SIG-M5 (cell line): ENCODE data around the gene PDE4B.

Source experiments
- DNase-seq: peaks from one replicate; lab custom pipeline; 2025; lab: John Stamatoyannopoulos, UW

Gene PDE4B

DNA sequence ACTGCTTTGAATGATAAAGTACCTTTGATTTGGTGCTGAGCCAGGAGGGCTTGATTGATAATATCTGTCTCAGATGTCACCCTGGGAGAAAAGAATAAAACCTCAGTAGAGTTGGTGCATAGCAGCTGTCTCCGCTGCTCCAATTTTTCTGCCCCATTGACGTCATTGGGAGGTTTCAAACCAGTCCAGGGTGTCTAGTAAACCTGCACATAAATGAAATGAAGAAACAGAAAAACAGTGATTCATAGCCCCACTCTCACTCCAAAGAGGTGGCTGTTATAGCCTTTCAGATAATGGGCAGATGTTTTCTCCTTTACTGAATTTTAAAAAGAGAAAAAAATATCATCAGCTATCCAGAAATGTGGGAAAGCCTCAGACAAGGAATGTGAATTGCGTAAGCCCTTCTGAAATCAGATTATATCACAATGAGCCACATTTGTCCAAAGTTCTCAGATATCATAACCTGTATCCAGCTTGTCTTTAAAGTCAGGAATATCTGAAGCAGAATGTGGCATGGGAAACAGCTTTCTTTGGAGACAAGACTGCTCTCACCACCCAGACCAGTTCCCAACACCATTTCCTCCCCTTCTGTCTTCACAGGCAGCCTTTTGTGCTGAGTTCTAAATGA, 390.0 kb downstream of the PDE4B start:
- DNase-seq, result no peak

DNA sequence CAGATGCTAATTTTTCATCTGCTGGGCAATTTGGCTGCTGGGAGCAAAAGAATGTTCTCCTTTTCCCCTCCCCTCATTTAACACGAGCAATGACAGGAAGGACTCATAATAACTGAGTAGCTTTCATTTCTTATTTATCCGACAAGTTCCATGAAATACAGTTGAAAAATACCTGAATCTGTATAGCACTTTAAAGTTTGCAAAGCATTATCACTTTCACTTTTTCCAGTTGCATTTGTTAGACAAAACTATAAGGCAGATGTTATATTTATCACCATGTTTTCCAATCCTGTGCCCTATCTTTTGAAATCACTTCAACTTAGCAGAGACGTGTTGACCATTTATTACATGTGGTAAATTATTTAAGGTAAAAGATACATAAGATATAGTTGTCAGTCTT, 390.7 kb downstream of the PDE4B start:
- no peak for DNase-seq

DNA sequence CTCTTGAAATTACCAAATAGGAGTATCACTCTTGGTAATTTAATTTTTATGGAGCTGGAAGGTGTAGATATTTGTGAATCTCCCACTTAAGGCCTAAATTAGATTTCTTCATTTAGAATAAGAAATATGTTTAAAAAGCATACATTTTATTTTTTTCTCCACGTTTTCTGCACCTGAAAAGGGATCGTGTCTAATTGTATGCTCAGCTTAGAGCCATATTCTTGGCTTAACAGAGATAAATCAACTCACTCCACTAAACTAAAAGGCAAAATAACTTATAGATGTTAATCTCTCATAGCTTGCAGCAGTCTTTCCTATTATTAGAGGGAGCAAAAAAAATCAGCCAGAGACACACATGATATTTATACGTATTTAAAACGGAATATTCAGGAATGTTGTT, 404.4 kb downstream of the PDE4B start:
- DNase-seq, result no peak

DNA sequence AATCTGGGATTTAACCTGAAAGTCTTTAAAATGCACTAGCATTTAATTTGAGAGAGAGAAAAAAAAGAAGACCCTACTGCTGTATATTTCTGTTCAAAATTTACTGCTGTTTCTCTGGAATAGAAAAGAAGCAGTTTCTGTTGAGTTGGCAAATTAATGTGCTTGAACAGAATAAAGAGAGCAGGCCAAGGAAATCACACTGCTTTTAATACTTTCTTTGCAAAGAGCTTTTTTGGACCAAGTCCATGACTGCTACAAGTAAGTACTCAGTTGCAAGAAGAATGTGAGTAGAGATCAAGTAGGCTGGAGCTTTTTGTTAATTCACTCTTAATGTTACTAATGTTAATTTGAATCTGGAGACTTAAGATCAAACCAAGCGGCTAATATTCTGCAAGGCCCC, 405.1 kb downstream of the PDE4B start:
- no peak for DNase-seq

DNA sequence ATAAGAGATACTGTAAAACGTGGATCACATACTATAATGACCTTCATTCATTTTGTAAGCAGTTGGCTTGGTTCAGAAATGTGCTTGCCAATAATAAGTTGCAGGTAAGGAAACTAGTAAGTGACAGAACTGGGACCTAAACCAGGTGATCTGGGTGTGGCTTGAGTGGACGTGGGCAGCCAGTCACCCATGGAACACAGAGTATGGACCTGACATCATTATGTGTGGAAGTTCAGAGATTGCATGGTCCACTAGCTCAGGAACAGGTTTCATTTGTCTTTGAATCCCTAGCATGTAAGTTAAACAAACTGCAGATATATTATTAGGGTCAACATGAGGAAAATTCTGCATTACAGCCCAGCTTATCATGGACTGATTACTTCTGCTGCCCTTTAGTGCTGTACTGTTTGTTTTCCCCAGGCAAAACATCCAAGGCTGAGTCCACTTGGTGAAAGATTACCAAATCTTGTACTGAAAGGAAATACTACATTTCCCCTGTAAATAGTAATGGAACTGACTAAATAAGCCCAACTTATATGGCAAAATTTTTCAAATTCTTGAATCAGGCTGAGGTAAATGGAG, 414.0 kb downstream of the PDE4B start:
- no peak for DNase-seq

DNA sequence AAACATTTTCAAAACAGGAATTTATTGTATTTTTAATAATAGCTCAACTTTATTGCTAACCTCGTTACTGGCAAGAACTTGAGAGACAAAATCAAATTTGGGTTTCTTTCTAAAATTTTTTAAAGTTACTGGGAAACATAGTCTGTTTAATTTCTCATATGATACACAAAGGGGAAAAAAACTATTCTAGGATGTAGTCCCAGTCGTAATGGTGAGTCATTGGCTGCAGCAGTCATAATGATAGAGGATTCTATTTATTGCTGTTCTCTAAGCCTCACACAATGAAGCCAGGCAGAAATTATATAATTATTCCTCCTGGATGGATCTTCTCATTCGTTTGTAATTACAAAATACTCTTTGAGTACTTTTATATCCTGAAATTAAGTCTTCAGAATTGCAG, 414.8 kb downstream of the PDE4B start:
- DNase-seq, result no peak

DNA sequence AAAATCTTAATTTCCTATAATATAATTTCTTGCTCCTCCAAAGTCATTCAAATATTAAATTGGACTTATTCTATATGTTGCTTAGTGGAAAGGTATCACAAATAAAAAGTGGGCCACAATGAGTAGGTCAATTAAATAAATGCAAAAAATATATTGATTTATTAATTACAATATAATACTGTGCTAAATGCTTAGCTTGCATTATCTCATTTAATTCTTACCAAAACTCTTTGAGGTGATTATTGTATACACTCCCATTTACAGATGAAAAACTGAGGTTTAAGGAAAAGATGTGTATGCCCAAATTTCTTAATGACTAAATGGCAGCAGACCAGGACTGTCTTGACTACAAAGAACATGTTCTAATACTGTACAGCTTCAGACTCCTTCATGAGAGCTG, 415.9 kb downstream of the PDE4B start:
- DNase-seq, result no peak

DNA sequence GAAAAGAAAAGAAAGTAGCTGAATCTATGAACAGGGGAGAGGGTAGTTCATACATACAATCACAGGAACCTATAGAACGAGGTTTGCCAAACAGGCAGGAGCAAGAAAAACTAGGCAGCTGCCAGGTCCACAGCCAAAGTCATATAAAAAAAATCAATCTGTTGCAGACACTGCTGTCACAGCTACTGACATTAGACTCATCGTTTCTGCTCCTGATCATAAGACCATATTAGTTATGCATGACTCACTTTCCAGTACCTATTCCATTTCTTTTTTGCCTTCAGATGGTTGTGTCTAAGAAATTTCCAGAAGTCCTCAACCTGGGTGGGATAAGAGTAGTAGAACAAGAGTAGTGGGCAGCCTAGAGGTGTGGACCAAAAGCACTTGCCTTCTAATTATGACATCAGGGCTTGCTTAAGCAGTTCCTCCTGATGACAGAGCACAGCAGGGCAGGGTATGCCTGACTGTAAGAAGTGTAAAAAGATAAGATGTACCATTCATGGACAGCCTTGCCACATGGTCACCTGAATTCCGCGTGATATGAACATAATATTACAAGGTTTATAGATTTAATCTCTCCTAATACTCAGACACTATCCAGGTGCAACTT, 418.0 kb downstream of the PDE4B start:
- DNase-seq, result no peak

DNA sequence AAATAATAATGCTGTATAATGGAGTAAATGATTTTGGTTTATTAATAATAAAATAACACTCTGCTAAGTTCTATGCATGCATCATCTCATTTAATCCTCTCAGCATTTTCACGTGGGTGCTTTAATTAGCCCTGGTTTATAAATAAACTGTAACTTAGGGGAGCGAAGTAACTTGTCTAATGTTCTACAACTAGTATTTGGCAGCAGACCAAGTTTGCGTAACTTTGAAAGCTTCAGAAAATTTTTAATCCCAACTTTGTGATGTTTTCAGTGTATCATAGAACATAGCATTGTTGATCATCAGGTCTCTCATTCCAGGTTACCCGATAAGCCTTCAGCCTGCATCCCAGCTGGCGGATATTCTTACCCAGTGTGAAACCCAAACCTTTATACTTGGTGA, 418.8 kb downstream of the PDE4B start:
- no peak for DNase-seq

DNA sequence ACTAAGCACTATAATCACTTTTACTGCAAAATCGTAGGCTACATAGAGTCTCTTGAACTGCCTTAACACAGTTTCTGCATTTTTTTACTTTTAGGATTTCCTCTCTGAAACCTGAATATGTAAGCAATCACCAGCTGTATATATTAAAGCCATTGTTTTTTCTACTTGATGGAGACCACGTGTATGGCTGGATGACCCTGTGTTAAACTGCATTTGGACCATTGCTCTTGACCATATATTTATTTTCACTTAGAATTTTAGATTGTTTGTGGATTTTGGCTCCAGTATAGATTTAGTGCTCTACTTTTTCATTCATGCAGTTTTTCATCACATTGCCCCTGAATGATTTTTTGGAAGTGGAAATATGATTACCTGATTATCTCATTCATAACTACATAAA, 420.8 kb downstream of the PDE4B start:
- no peak for DNase-seq

DNA sequence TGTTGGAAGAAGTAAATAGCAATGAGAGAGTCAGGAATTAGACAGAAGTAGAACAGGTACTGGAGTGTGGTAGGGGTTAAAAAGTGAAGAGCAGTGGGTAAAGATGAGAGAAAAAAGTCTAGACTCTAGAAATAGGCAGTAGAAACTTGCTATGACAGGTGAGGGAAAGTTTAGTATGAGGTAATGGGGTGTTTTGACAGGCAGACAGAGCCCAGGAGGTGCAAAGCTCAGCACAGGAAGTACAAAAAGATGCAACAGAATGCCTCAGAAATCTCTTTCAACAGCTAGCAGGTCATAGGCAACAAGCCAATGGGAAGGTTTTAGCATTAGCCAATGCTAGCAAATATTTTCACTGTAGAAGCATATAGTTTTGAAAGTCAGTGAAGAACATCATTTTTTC, 422.2 kb downstream of the PDE4B start:
- no peak for DNase-seq

DNA sequence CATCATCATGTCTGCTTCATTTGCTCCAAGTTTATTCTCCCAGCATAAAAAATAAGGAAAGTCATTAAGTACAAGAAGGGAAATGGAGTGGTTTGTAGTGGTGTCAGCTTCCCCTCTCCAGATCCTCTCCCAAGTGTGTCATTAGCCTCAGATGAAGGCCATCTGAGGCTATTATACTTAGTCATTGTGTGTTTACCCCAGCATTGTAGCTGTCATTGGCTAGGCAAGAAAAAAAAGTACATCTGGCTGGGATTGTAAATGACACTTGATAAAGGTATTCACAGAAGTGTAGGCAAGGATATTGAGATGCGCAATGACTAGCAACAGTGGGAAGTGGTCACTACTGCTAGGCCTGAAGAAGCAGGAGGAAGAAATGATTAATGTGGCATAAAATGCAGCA, 424.3 kb downstream of the PDE4B start:
- no peak for DNase-seq

DNA sequence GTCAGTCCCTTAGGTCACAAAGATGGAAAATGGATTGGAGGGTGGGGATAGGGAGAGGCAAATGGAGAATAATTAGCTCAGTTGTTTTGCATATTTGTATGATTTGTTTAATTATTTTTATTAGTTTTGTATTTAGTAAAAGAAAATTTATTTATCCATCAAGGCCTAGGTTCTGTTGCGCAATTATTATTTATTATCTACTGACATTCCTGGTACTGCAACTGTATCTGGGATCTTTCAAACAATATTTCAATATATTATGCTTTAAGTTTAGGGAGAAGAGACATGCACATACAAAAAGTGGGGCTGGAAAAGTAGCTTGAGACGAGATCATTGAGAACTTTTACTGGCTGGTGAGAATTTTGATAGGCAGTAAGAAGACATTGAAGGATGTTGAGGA, 424.9 kb downstream of the PDE4B start:
- no peak for DNase-seq

DNA sequence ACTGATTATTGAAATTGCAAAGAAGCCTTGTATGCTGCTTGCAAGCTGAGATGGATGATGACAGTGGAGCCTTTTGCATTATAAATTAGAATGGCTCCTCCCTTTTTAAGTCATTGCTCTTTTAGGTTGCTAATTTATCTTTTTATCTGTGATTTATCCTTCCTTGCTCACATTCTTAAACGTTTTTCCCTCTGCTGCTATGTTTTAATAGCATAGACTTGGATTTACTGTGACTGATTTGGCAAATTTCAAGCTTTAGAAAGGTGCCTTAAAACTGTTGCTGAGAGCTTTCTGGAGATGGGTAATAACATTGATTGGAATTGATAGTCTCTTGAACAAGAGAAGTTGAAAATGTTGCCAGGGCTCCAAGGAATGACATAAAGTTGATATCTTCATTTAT, 427.8 kb downstream of the PDE4B start:
- DNase-seq, result no peak

DNA sequence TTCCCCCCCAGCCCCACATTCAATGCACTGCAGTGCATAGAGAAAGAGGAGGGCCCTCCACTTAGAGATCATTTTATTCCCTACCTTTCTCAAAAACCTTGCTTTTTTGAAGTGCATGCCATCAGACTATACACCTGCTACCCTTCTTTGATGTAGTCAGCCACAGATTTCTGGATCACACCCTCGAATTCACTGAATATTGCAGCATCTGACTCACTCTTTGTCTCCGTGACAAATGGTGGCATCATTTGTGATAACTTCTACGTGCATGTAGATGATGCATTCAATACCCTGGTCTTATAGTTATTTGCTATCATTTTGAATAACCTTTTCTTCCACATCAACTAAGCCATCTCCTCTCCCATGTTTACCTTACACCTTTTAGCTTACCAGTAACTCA, 431.0 kb downstream of the PDE4B start:
- DNase-seq, result no peak

DNA sequence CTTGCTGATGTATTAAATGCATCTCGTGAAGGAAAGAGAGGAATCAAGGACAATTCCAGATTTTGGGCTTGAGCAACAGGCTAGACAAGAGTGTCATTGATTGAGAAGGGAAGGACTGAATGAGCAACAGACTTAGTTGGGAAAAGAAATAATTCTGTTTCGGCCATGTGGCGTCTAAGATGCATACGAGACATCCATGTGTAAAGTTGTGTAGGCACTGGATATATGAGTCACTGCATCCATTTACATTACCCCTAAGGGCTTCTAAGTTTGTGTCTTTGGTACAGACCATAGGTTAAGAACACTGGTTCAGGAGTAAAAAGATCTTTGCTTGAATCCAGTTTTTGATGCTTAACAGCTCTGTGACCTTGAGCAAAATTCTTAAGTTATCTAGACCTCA, 434.3 kb downstream of the PDE4B start:
- DNase-seq, result no peak

DNA sequence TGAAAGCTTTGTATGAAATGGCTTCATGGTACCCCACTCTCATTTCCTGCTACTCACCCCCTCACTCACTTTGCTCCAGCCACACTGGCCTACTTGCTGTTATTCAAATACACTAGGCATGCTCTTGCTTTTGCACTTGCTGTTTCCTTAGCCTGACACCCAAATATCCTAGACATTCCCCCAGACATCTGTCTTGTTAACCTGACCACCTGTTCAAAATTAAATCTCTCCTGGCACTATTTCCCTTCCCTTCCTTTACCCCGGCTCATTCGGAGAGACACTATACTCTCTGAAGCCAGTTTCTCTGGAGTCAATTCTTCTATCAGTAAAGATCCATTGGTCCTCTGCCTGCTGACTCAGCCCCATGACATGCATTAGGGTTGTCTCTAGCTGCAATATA, 435.3 kb downstream of the PDE4B start:
- DNase-seq, result no peak

DNA sequence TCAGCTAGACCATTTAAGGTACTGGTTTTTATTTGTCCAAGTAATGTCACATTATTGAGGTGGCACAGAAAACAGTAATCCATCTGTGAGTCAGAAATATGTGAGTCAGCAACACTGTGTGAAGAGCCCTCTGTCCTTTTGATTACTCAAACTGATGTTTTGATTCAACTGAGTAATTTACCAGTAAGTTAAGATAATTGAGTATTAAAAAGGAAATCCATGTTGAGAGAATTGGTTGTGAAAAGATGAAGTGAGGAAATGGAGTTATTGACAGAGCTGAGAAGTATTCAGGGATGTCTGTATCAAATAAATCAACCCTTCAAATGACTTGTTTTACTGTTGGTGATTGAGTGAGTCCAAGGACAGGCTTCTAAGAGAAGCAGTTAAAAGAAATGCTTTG, 438.5 kb downstream of the PDE4B start:
- DNase-seq, result no peak

DNA sequence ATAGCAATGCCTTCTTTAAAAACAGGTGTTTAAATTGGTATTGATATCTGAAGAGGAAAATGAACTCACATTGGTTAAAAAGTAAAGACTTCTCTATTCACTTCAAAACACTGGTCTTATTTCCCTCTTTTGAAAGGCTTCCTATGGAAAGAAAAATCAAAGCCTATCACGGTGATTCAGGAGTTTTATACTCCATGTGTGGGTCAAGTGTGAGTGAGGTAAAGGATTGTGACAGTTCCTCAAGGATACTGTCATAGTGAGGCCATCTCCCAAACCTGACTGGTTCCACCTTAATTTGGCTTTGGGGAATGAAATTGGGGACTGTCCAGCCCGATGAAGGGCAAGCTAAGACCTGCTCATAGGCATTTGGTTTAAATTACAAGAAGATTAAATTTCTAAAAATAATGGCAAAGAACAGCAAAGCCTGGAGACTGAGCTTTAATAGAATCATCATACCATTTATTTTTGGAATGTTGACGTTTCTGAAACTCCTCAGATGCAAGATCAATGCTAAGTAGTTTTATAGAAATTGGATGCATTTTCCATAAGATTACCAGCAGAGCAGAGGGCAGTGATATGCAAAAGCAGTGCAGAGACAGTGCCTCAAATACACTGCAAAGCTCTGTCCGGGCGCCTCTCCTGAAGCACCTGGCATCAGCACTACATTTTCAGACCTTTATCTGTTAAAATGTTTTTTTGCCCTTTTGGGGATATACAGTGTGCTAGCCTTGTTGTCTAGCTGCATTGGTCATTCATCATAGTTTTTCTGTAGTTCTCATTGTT, 439.2 kb downstream of the PDE4B start:
- DNase-seq, result no peak

DNA sequence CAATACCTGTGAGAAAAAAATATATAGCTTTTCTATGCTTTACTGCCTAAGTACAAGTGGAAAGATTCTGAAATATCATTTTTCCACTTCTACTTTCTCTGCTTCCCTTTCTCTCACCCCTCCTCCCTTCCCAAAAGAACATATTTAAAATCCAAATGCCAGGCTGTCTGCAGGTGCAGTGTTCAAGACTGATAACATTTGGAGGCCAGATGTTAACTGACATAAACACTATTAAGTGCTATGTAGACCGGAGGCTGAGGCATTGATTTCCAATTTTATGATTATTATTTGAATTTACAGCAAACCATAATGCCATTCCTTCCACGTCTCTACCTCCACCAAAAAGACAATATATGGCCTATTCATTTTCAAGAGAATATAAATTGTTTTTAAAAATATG, 444.3 kb downstream of the PDE4B start:
- no peak for DNase-seq

DNA sequence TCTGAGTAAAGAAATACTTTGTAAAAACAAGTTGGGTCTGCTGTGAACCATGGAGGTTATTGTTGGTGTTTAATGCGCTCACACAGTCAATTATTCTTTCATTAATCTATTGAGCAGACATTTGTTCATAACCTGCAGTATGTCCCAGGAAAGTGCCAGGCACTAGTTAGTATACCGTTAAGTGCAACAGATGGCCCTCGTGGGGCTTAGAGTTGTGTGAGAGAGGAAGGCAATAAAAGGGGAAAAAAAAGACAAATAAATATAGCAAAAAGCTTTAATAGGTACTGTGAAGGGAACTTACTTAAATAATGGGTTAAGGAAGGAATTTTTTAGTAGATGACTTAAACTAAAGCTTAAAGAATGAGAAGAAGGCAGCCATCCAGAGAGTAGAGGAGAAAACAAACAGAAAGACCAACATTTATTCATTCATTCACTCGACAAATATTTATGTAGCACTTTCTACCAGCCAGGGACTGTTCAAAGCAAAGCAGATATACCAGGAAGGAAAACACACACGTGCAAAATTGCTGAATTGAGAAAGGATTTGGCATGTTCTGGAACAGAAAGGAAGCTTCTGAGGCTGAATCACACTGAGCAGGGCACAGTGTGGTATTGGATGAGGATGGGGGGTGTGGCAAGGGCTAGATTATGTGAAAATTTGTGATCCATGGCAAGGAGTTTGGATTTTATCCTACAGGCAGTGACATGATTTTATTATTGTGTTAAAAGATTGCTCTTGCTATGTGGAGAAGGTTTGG, 445.2 kb downstream of the PDE4B start:
- DNase-seq, result no peak

DNA sequence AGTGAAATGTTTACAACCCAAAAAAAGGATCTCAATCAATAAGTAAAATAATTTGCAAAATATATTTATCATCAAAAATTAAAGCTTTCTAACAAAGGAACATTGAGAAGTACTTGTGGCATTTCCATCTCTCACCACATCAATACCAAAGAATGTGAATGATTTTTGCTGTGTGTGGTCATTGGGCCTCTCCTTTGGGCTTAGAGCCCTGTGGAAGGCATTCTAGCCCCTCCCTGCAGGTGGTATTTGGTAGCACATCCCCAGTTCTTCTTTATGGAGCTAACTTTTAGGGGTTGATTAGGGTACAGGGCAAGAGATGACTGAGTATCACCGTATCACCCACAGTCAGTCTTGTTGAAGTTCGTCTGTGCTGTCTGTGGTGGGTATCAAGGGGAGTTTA, 447.1 kb downstream of the PDE4B start:
- DNase-seq, result no peak
